Endothelial cell of umbilical vein (primary cell): ENCODE results near the gene TM6SF1. TPM values are rescaled to one million over a fixed set of nuclear protein-coding genes. Genes with fewer than 3 reads are reported as not detected.

ENCODE experiments used
- microRNA-seq: library from miRNA; unstranded; fragments of <30 nt; microRNA quantifications from one replicate; pipeline ENCODE4 v1.2.0, GENCODE V29; 2021; ENCODE audit warnings: borderline number of aligned reads, borderline replicate concordance
- polyA plus RNA-seq, 4 experiments: library from polyadenylated mRNA; depleted of rRNA in 3 of 4; stranded (reverse) in 3 of 4; unstranded in 1 of 4; fragments of >200 nt; gene quantifications; 2 replicates each; pipeline versions ENCODE4 v1.2.1 to v1.2.3, GENCODE V29; 2011 to 2012; ENCODE audit warnings: missing spikeins in 1 of 4
- small RNA-seq: library from RNA; depleted of rRNA; stranded (forward); fragments of <200 nt; gene quantifications from one replicate; pipeline ENCODE3, GENCODE V24; 2012; ENCODE audit warnings: low replicate concordance, low read depth; ENCODE audit not compliant: insufficient read depth, insufficient read length
- total RNA-seq: library from RNA; stranded (reverse); gene quantifications from 2 replicates; pipeline ENCODE4 v1.2.3, GENCODE V29; 2021

TM6SF1 gene
- total and polyA plus RNA-seq, 2 donors (not counting 3 experiments of a cell fraction or from before 2014, with no cell fraction given): 26.5 to 38.0 TPM

Small RNA genes lying within 50 kb of the gene (microRNA-seq; reads per million reads assigned to microRNA genes)
- not detected for gene MIR4515

Small RNA genes lying within 50 kb of the gene (small RNA-seq; reads per million reads assigned to genes)
- gene MIR4515: not detected

Other genes starting within 250 kb of the TM6SF1 start
- gene HOMER2, start 154.9 kb upstream of the TM6SF1 start, total RNA-seq: 0.60 and 0.97 TPM in 2 replicates
- 0.40 and 0.68 TPM in 2 replicates for gene HOMER2, start 154.9 kb upstream of the TM6SF1 start, polyA plus RNA-seq
- 14.1 and 15.2 TPM in 2 replicates for gene RAMAC, start 121.4 kb upstream of the TM6SF1 start, total RNA-seq
- gene RAMAC, start 121.4 kb upstream of the TM6SF1 start, polyA plus RNA-seq: 8.8 and 12.5 TPM in 2 replicates
- 20.9 and 27.9 TPM in 2 replicates for gene C15orf40, start 96.0 kb upstream of the TM6SF1 start, total RNA-seq
- gene C15orf40, start 96.0 kb upstream of the TM6SF1 start, polyA plus RNA-seq: 14.1 and 15.4 TPM in 2 replicates
- 56.9 and 58.0 TPM in 2 replicates for gene BTBD1, start 40.4 kb upstream of the TM6SF1 start, total RNA-seq
- gene BTBD1, start 40.4 kb upstream of the TM6SF1 start, polyA plus RNA-seq: 28.0 and 30.8 TPM in 2 replicates
- 155 and 156 TPM in 2 replicates for gene HDGFL3, start 100.2 kb downstream of the TM6SF1 start, total RNA-seq
- 10.9 and 20.2 TPM in 2 replicates for gene HDGFL3, start 100.2 kb downstream of the TM6SF1 start, polyA plus RNA-seq
- gene BNC1, start 177.0 kb downstream of the TM6SF1 start, total RNA-seq: 2.9 and 3.4 TPM in 2 replicates
- 3.9 TPM in 2 replicates for gene BNC1, start 177.0 kb downstream of the TM6SF1 start, polyA plus RNA-seq